ENCODE measurements around the gene SDR39U1. TPM values are rescaled to one million over a fixed set of nuclear protein-coding genes. Genes with fewer than 3 reads are reported as not detected.

The SDR39U1 gene
- total RNA-seq, 2 donors from 2014 or later: 27.6 to 61.8 TPM

- Histone ChIP-seq H3K27ac (no peak overlapping the region), H3K27me3 (replicated peaks; ENCODE audit: insufficient read depth) (no peaks in the 10 kb centered on the region), H3K9me3 (no peaks in the 10 kb centered on the region), H3K4me3 (peak overlapping the region; percentile 91), H3K4me1 (ENCODE audit: control insufficient read depth in 1 of 2, low read depth in 2 of 2) (peaks cover 13 to 32% of the 10 kb centered on the region in 2 donors), H3K36me3 (no peaks in the 10 kb centered on the region)
- ATAC-seq (ENCODE audit: insufficient number of reproducible peaks, low FRiP score, low read depth) (no peak), DNase-seq (ENCODE audit: low spot score) (no peak)
- no peak for TF ChIP-seq CTCF (IDR thresholded peaks at IDR 0.05)
Measured at GRCh38 chr14:24399999-24400718, 42.4 kb downstream of the SDR39U1 start.

- Histone ChIP-seq H3K27ac (peak overlapping the region in 1 of 2 donors; percentile 36), H3K36me3 (no peaks in the 10 kb centered on the region), H3K4me1 (ENCODE audit: control insufficient read depth in 1 of 2, low read depth in 2 of 2) (peaks cover 13 to 32% of the 10 kb centered on the region in 2 donors), H3K27me3 (replicated peaks; ENCODE audit: insufficient read depth) (no peaks in the 10 kb centered on the region), H3K9me3 (no peaks in the 10 kb centered on the region), H3K4me3 (peak overlapping the region; percentile 91)
- ATAC-seq (ENCODE audit: insufficient number of reproducible peaks, low FRiP score, low read depth): peak; percentile 5
- TF ChIP-seq CTCF (IDR thresholded peaks at IDR 0.05): no peak
- no peak for DNase-seq (ENCODE audit: low spot score)
Measured at GRCh38 chr14:24399447-24399822, 43.1 kb downstream of the SDR39U1 start.

GRCh38 chr14:24398653-24399446 is 43.7 kb downstream of the SDR39U1 start, which contains the start of gene NYNRIN:
Gene NYNRIN (plus strand): TSS chr14:24399003. CDS start chr14:24399247, 244 bp downstream.
- Histone ChIP-seq H3K27ac (peak within 1 kb of the TSS in 1 of 2 donors; percentile 51), H3K4me3 (peak within 1 kb of the TSS; percentile 91), H3K4me1 (ENCODE audit: control insufficient read depth in 1 of 2, low read depth in 2 of 2) (peaks cover 13 to 31% of the 10 kb centered on the region in 2 donors), H3K9me3 (no peaks in the 10 kb centered on the region), H3K27me3 (replicated peaks; ENCODE audit: insufficient read depth) (no peaks in the 10 kb centered on the region), H3K36me3 (no peaks in the 10 kb centered on the region)
- DNase-seq (ENCODE audit: low spot score): no peak
- no peak for ATAC-seq (ENCODE audit: insufficient number of reproducible peaks, low FRiP score, low read depth)
- TF ChIP-seq CTCF (IDR thresholded peaks at IDR 0.05): no peak

- no peaks in the 10 kb centered on the region for H3K27me3 ChIP-seq (replicated peaks; ENCODE audit: insufficient read depth)
- TF ChIP-seq CTCF (IDR thresholded peaks at IDR 0.05): no peak
- H3K4me1 ChIP-seq (ENCODE audit: control insufficient read depth in 1 of 2, low read depth in 2 of 2): peaks cover 13 to 25% of the 10 kb centered on the region in 2 donors
- peak overlapping the region; percentile 91 for H3K4me3 ChIP-seq
- no peak for DNase-seq (ENCODE audit: low spot score)
- peak overlapping the region in 1 of 2 donors; percentile 51 for H3K27ac ChIP-seq
- no peaks in the 10 kb centered on the region for H3K36me3 ChIP-seq
- no peaks in the 10 kb centered on the region for H3K9me3 ChIP-seq
- no peak for ATAC-seq (ENCODE audit: insufficient number of reproducible peaks, low FRiP score, low read depth)
Measured at GRCh38 chr14:24398293-24398652, 44.3 kb downstream of the SDR39U1 start.

GRCh38 chr14:24397639-24398292 is 44.8 kb downstream of the SDR39U1 start:
- peak overlapping the region in 1 of 2 donors; percentile 51 for H3K27ac ChIP-seq
- peaks cover 13 to 24% of the 10 kb centered on the region in 2 donors for H3K4me1 ChIP-seq (ENCODE audit: control insufficient read depth in 1 of 2, low read depth in 2 of 2)
- peak overlapping the region; percentile 91 for H3K4me3 ChIP-seq
- H3K36me3 ChIP-seq: no peaks in the 10 kb centered on the region
- TF ChIP-seq CTCF (IDR thresholded peaks at IDR 0.05): no peak
- no peaks in the 10 kb centered on the region for H3K9me3 ChIP-seq
- DNase-seq (ENCODE audit: low spot score): no peak
- no peak for ATAC-seq (ENCODE audit: insufficient number of reproducible peaks, low FRiP score, low read depth)
- H3K27me3 ChIP-seq (replicated peaks; ENCODE audit: insufficient read depth): no peaks in the 10 kb centered on the region
